NCI-H69 (cell line): ENCODE measurements around the gene SPAG4.

ENCODE experiments used
- DNase-seq: peaks from one replicate; lab custom pipeline; 2025; lab: John Stamatoyannopoulos, UW

The SPAG4 gene

GRCh38 chr20:35615667-35616464, at the start of gene SPAG4:
Gene SPAG4 (plus strand): TSS chr20:35615829. CDS start chr20:35616004, 175 bp downstream.
- DNase-seq = peak; percentile 100

GRCh38 chr20:35568645-35569044, 47.0 kb upstream of the SPAG4 start:
- peak; percentile 62 for DNase-seq

- DNase-seq = peak; percentile 19
Measured at GRCh38 chr20:35571555-35571954, 44.1 kb upstream of the SPAG4 start.

GRCh38 chr20:35572838-35573237, 42.8 kb upstream of the SPAG4 start:
- DNase-seq = no peak

- DNase-seq = peak; percentile 70
Measured at GRCh38 chr20:35575958-35576357, 39.7 kb upstream of the SPAG4 start.

GRCh38 chr20:35576816-35577215, 38.8 kb upstream of the SPAG4 start:
- no peak for DNase-seq

GRCh38 chr20:35578469-35578868, 37.2 kb upstream of the SPAG4 start:
- DNase-seq = no peak

- DNase-seq = no peak
Measured at GRCh38 chr20:35579196-35579595, 36.4 kb upstream of the SPAG4 start.

GRCh38 chr20:35582131-35582530, 33.5 kb upstream of the SPAG4 start:
- DNase-seq = no peak

GRCh38 chr20:35582741-35583404, 32.8 kb upstream of the SPAG4 start:
- DNase-seq = no peak

- DNase-seq = no peak
Measured at GRCh38 chr20:35583636-35584560, 31.7 kb upstream of the SPAG4 start.

GRCh38 chr20:35586751-35587425, 28.7 kb upstream of the SPAG4 start:
- no peak for DNase-seq

GRCh38 chr20:35587436-35587835, 28.2 kb upstream of the SPAG4 start:
- DNase-seq = no peak

- no peak for DNase-seq
Measured at GRCh38 chr20:35588397-35588796, 27.2 kb upstream of the SPAG4 start.

- DNase-seq = peak; percentile 51
Measured at GRCh38 chr20:35592339-35592974, 23.2 kb upstream of the SPAG4 start.

- no peak for DNase-seq
Measured at GRCh38 chr20:35595456-35595855, 20.2 kb upstream of the SPAG4 start.

GRCh38 chr20:35595901-35596300, 19.7 kb upstream of the SPAG4 start:
- DNase-seq = peak; percentile 60

GRCh38 chr20:35597186-35597585, 18.4 kb upstream of the SPAG4 start:
- no peak for DNase-seq

- DNase-seq = no peak
Measured at GRCh38 chr20:35598476-35598875, 17.2 kb upstream of the SPAG4 start.

GRCh38 chr20:35598899-35599775, 16.5 kb upstream of the SPAG4 start:
- DNase-seq = peak; percentile 30
